Upper lobe of left lung (tissue), 6 donors: ENCODE measurements around the gene ZNHIT2. TPM values are rescaled to one million over a fixed set of nuclear protein-coding genes. Genes with fewer than 3 reads are reported as not detected.

Source experiments
- ATAC-seq, 2 donors: fragments of 200-7000 bp; cut with Tn5 transposase; one replicate each; pipeline ENCODE4 v1.9.1; 2022; ENCODE audit warnings: mild to moderate bottlenecking in 2 of 2, moderate library complexity in 2 of 2; ENCODE audit not compliant: low FRiP score in 2 of 2
- DNase-seq, 2 donors: peaks; one replicate each; pipeline ENCODE4 v3.0.0-alpha.2; 2019 to 2020
- H3K27ac ChIP-seq, 4 donors: fragments of 200-600 bp; sonication (generic); one replicate each; pipeline ENCODE4 v1.5.1; 2016 to 2019
- H3K27me3 ChIP-seq, 4 donors: fragments of 200-600 bp; sonication (generic); one replicate each; pipeline ENCODE4 v1.5.1; 2017 to 2019
- H3K36me3 ChIP-seq, 4 donors: fragments of 200-600 bp; sonication (generic); one replicate each; pipeline ENCODE4 v1.5.1; 2016 to 2019
- H3K4me1 ChIP-seq, 4 donors: fragments of 200-600 bp; sonication (generic); one replicate each; pipeline ENCODE4 v1.5.1; 2018 to 2019
- H3K4me3 ChIP-seq, 4 donors: fragments of 200-600 bp; sonication (generic); one replicate each; pipeline ENCODE4 v1.5.1; 2017 to 2019; ENCODE audit warnings: mild to moderate bottlenecking in 2 of 4, moderate library complexity in 1 of 4
- H3K9me3 ChIP-seq, 4 donors: fragments of 200-600 bp; sonication (generic); one replicate each; pipeline ENCODE4 v1.5.1; 2018 to 2019
- EP300 ChIP-seq, 4 donors: sonication (generic); formaldehyde crosslinking; IDR thresholded peaks; one replicate each; pipeline ENCODE4 v1.5.1; 2017; ENCODE audit warnings: antibody characterized with exemption in 4 of 4, control low read depth in 2 of 4
- POLR2A ChIP-seq, 4 donors: fragments of 450-650 bp; IDR thresholded peaks; one replicate each; pipeline ENCODE4 v1.5.1; 2016 to 2017; ENCODE audit warnings: antibody characterized with exemption in 4 of 4, mild to moderate bottlenecking in 2 of 4
- POLR2AphosphoS5 ChIP-seq, 2 donors: sonication (generic); formaldehyde crosslinking; IDR thresholded peaks; one replicate each; pipeline ENCODE4 v1.5.1; 2017; ENCODE audit warnings: antibody characterized with exemption in 2 of 2
- WGBS, 2 donors: methylation state at CpG; one replicate each; pipeline ENCODE4 v1.1.5; 2017 to 2018; 5-methylcytosine and 5-hydroxymethylcytosine counted together
- total RNA-seq, 6 donors: library from RNA; depleted of rRNA in 4 of 6; stranded (reverse); fragments of >200 nt in 4 of 6; gene quantifications; one replicate each; pipeline versions ENCODE4 v1.1.0 to v1.2.1, GENCODE V29; 2016 to 2021
- TF ChIP-seq, protein P1 (sequence below), 6 experiments: fragments of 450-650 bp in 4 of 6; fragments of 200-600 bp in 2 of 6; sonication (generic) in 2 of 6; IDR thresholded peaks; one replicate each; pipeline ENCODE4 v1.5.1; 2016 to 2019; ENCODE audit warnings: antibody characterized with exemption in 6 of 6
- donor health status: DM: no; HTN: no; CAD: no; lungs with moderate emphysema.
- donor health status: DM: no; HTN: yes; CAD: no; lungs with severe emphysema.

The ZNHIT2 gene
- total RNA-seq, 6 donors from 2014 or later: 12.6 to 28.5 (median 15.2) TPM

DNA sequence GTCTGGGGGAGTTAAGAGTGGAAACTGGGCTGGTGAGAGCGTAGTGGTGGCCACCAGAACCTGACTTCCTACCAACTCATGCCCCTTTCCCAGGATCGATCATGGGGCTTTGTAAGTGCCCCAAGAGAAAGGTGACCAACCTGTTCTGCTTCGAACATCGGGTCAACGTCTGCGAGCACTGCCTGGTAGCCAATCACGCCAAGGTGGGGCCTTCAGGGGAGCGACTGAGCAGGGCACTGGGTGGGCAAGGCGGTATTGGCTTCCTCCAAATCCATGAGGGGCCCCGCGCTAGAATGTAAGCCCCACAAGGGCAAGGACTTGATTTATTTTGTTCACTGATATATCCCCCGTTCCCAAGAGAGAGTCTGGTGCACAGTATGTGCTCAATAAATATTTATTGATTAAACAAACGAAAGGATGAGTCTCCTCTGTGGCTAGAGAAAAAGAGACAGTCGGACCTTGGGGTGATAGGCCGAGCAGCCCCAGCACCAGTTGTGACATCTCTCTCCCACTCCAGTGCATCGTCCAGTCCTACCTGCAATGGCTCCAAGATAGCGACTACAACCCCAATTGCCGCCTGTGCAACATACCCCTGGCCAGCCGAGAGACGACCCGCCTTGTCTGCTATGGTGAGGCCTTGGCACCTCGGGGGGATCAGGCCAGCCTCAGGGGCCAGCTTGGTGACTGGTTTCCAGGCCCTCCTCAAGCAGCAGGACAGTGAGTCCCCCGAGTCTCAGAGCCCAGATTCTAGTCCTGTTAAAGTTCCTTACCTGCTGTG is 32.7 kb downstream of the ZNHIT2 start:
- peaks cover 8 to 46% (median 31%) of the 10 kb centered on the region in 4 donors for H3K36me3 ChIP-seq
- H3K4me1 ChIP-seq: peaks cover 15 to 24% (median 19%) of the 10 kb centered on the region in 4 donors
- H3K27ac ChIP-seq: peak overlapping the region; percentile 89 to 98 (median 96)
- no peak for ATAC-seq
- H3K4me3 ChIP-seq: peak overlapping the region; percentile 59 to 88 (median 82)
- H3K27me3 ChIP-seq: no peaks in the 10 kb centered on the region
- WGBS, 2 donors: 48% methylated on average over 20 to 23 of the region's 23 CpGs
- H3K9me3 ChIP-seq: no peaks in the 10 kb centered on the region
- no peak for DNase-seq
- TF ChIP-seq POLR2A (IDR thresholded peaks at IDR 0.05): no peak
- no peak for TF ChIP-seq POLR2AphosphoS5 (IDR thresholded peaks at IDR 0.05)
- TF ChIP-seq, protein P1, sequence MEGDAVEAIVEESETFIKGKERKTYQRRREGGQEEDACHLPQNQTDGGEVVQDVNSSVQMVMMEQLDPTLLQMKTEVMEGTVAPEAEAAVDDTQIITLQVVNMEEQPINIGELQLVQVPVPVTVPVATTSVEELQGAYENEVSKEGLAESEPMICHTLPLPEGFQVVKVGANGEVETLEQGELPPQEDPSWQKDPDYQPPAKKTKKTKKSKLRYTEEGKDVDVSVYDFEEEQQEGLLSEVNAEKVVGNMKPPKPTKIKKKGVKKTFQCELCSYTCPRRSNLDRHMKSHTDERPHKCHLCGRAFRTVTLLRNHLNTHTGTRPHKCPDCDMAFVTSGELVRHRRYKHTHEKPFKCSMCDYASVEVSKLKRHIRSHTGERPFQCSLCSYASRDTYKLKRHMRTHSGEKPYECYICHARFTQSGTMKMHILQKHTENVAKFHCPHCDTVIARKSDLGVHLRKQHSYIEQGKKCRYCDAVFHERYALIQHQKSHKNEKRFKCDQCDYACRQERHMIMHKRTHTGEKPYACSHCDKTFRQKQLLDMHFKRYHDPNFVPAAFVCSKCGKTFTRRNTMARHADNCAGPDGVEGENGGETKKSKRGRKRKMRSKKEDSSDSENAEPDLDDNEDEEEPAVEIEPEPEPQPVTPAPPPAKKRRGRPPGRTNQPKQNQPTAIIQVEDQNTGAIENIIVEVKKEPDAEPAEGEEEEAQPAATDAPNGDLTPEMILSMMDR (IDR thresholded peaks at IDR 0.05): no peak
- no peak for TF ChIP-seq EP300 (IDR thresholded peaks at IDR 0.05)

DNA sequence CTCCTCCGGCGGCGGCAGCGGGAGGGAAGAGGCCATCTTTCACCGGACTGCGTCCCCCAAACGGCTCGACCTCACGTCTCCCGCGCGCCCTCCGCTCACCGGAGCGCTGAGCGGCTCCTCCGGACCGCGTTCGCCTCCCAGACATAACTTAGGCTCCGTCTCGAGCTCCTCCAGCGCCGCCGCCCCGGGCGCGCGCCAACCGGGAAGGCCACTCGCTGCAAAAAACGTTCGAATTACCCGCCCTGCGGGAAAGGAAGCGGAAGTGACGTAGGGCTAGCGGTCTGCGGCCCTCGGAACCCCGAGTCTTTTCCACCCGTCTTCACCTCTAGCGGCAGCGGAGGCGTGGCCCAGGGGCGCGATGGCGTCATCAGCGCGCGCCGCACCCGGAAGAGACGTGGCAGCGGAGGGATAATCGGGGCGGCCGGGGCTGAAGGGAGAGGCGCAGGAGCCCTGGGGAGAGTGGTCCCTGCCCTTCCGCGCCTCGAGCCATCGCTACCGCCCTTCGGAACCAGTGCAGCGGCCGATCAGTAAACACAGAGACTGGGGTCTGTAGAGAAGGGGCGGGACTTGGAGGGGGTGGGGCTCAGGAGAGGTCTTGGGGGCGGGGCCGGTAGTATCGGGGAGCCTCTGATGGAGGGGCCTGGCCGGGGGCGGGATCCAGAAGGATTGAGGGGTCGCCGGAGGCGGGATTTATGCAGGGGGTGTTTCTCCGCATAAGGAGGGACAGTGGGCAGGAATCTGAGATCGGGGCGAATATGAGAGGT is 33.5 kb downstream of the ZNHIT2 start, which contains the start of the genes CDCA5 and ZFPL1:
Gene CDCA5 (minus strand): TSS at position 207 of the 764 bp plus-strand sequence. CDS start 62 bp downstream, at position 145.
Gene ZFPL1 (plus strand): TSS at position 389 of the 764 bp plus-strand sequence. CDS start 477 bp downstream, outside the sequence.
- Histone ChIP-seq H3K36me3 (peaks cover 8 to 41% (median 28%) of the 10 kb centered on the region in 4 donors), H3K27me3 (no peaks in the 10 kb centered on the region), H3K4me1 (peaks cover 15 to 24% (median 19%) of the 10 kb centered on the region in 4 donors), H3K27ac (peak within 1 kb of the TSS; percentile 89 to 98 (median 96)), H3K9me3 (no peaks in the 10 kb centered on the region), H3K4me3 (peak within 1 kb of the TSS; percentile 59 to 88 (median 82))
- peak in 1 of 4 donors; percentile 63 for TF ChIP-seq EP300 (IDR thresholded peaks at IDR 0.05)
- TF ChIP-seq, protein P1 (IDR thresholded peaks at IDR 0.05): peak in 3 of 6 experiments; percentile 30 to 48 (median 39)
- peak; percentile 96 to 98 for TF ChIP-seq POLR2AphosphoS5 (IDR thresholded peaks at IDR 0.05)
- TF ChIP-seq POLR2A (IDR thresholded peaks at IDR 0.05): peak in 3 of 4 donors; percentile 45 to 82 (median 55)
- WGBS, 2 donors: 0 to 1% methylated on average over 19 to 76 of the region's 79 CpGs
- ATAC-seq: peak; percentile 94 to 98
- DNase-seq: peak; percentile 93 to 100

GRCh38 chr11:65083134-65083833 is 34.2 kb downstream of the ZNHIT2 start:
- TF ChIP-seq, protein P1 (IDR thresholded peaks at IDR 0.05): no peak
- TF ChIP-seq POLR2AphosphoS5 (IDR thresholded peaks at IDR 0.05): no peak
- no peak for TF ChIP-seq EP300 (IDR thresholded peaks at IDR 0.05)
- TF ChIP-seq POLR2A (IDR thresholded peaks at IDR 0.05): no peak
- Histone ChIP-seq H3K9me3 (no peaks in the 10 kb centered on the region), H3K4me1 (peaks cover 15 to 24% (median 19%) of the 10 kb centered on the region in 4 donors), H3K27ac (peak overlapping the region; percentile 89 to 98 (median 96)), H3K36me3 (peaks cover 8 to 34% (median 21%) of the 10 kb centered on the region in 4 donors), H3K27me3 (no peaks in the 10 kb centered on the region), H3K4me3 (peak overlapping the region; percentile 37 to 88 (median 82))
- WGBS, 2 donors: 7% methylated on average over 12 to 13 of the region's 13 CpGs
- DNase-seq: no peak
- ATAC-seq: no peak

DNA sequence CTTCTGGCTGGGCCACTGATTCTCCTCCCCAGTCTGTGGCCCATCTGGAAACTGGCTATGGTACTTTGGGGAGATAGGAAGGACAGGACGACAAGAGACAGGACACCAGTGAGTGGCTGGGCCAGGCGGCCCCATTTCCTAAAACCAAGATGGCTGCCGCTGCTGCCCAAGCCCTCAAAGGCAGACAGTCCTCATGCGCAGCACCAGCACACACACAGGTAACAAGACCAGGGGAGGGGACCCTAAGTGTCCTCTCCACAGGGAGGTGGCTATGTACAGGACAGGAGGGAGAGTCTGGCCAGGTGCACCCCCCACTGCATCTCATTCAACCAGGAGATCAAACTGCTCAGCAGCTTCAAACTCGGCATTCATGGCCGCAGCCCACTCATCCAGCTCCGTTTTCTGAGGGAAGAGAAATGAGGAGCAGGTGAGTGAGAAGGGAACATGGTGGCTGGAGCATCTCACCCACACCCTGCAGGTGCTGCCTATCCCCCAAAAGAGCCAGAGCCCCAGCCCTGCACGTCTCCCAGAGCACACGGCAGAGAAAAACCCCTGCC is 38.6 kb downstream of the ZNHIT2 start:
- Histone ChIP-seq H3K4me1 (peaks cover 4 to 9% (median 7%) of the 10 kb centered on the region in 4 donors), H3K9me3 (no peaks in the 10 kb centered on the region), H3K4me3 (no peak overlapping the region), H3K36me3 (no peaks in the 10 kb centered on the region), H3K27me3 (no peaks in the 10 kb centered on the region), H3K27ac (no peak overlapping the region)
- ATAC-seq: no peak
- TF ChIP-seq EP300 (IDR thresholded peaks at IDR 0.05): no peak
- TF ChIP-seq, protein P1 (IDR thresholded peaks at IDR 0.05): no peak
- TF ChIP-seq POLR2A (IDR thresholded peaks at IDR 0.05): no peak
- no peak for TF ChIP-seq POLR2AphosphoS5 (IDR thresholded peaks at IDR 0.05)
- 95% methylated on average over 9 of the region's 9 CpGs for WGBS, 2 donors
- DNase-seq: no peak
